DND-41 (cell line): ENCODE data around the gene TBXT.

Experiments
- ATAC-seq: fragments of 200-7000 bp; cut with Tn5 transposase; 3 replicates; pipeline ENCODE4 v1.9.1; 2021; ENCODE audit warnings: low read depth; ENCODE audit not compliant: insufficient read depth
- DNase-seq: peaks from one replicate; pipeline ENCODE4 v3.0.0-alpha.2; 2020
- H2AFZ ChIP-seq: 2 replicates; pipeline ENCODE4 v1.6.0; 2012; ENCODE audit warnings: low read depth, low read length
- H3K27ac ChIP-seq: 2 replicates; pipeline ENCODE4 v1.5.1; 2012; ENCODE audit warnings: low read length, inconsistent platforms
- H3K27me3 ChIP-seq: fragments of 200-600 bp; sonication (generic); 2 replicates; pipeline ENCODE4 v1.6.0; 2012; ENCODE audit warnings: low read length, mild to moderate bottlenecking, inconsistent platforms; ENCODE audit not compliant: insufficient read depth, poor library complexity
- H3K36me3 ChIP-seq: 2 replicates; pipeline ENCODE4 v1.5.1; 2012; ENCODE audit warnings: low read length, inconsistent platforms; ENCODE audit not compliant: insufficient read depth
- H3K4me1 ChIP-seq: 2 replicates; pipeline ENCODE4 v1.5.1; 2012; ENCODE audit warnings: mild to moderate bottlenecking, low read length; ENCODE audit not compliant: insufficient read depth
- H3K4me2 ChIP-seq: 2 replicates; pipeline ENCODE4 v1.6.0; 2012; ENCODE audit warnings: mild to moderate bottlenecking, moderate library complexity, low read length, inconsistent platforms; ENCODE audit not compliant: insufficient read depth
- H3K4me3 ChIP-seq, 2 experiments: fragments of 200-600 bp in 1 of 2; shearing (Covaris generic) in 1 of 2; 2 replicates each; pipeline ENCODE4 v1.5.1; 2012 to 2016; ENCODE audit warnings: inconsistent platforms in 2 of 2, low read length in 2 of 2, mild to moderate bottlenecking in 2 of 2, low read depth in 1 of 2, moderate library complexity in 1 of 2
- H3K79me2 ChIP-seq: 2 replicates; pipeline ENCODE4 v1.6.0; 2012; ENCODE audit warnings: low read length, inconsistent platforms; ENCODE audit not compliant: insufficient read depth
- H3K9ac ChIP-seq: 2 replicates; pipeline ENCODE4 v1.6.0; 2012; ENCODE audit warnings: low read depth, mild to moderate bottlenecking, inconsistent platforms, low read length, moderate library complexity
- H3K9me3 ChIP-seq: 2 replicates; pipeline ENCODE4 v1.5.1; 2012; ENCODE audit warnings: low read length, moderate library complexity, mild to moderate bottlenecking, inconsistent platforms; ENCODE audit not compliant: insufficient read depth, severe bottlenecking
- H4K20me1 ChIP-seq: 2 replicates; pipeline ENCODE4 v1.6.0; 2012; ENCODE audit warnings: low read length; ENCODE audit not compliant: insufficient read depth
- EZH2 ChIP-seq: IDR thresholded peaks from 3 replicates; pipeline ENCODE4 v1.6.1; 2012; ENCODE audit warnings: borderline replicate concordance, low read depth, mild to moderate bottlenecking, moderate library complexity, low read length, inconsistent platforms; ENCODE audit not compliant: severe bottlenecking
- TF ChIP-seq, protein P1 (sequence below): IDR thresholded peaks from 2 replicates; pipeline ENCODE4 v1.5.1; 2012; ENCODE audit warnings: borderline replicate concordance, low read length, moderate library complexity, mild to moderate bottlenecking; ENCODE audit not compliant: poor library complexity, severe bottlenecking; ENCODE audit errors: extremely low read depth

The TBXT gene

GRCh38 chr6:166203003-166203640 is 35.5 kb upstream of the TBXT start:
- TF ChIP-seq, protein P1, sequence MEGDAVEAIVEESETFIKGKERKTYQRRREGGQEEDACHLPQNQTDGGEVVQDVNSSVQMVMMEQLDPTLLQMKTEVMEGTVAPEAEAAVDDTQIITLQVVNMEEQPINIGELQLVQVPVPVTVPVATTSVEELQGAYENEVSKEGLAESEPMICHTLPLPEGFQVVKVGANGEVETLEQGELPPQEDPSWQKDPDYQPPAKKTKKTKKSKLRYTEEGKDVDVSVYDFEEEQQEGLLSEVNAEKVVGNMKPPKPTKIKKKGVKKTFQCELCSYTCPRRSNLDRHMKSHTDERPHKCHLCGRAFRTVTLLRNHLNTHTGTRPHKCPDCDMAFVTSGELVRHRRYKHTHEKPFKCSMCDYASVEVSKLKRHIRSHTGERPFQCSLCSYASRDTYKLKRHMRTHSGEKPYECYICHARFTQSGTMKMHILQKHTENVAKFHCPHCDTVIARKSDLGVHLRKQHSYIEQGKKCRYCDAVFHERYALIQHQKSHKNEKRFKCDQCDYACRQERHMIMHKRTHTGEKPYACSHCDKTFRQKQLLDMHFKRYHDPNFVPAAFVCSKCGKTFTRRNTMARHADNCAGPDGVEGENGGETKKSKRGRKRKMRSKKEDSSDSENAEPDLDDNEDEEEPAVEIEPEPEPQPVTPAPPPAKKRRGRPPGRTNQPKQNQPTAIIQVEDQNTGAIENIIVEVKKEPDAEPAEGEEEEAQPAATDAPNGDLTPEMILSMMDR = no peak
- TF ChIP-seq EZH2 = no peak
- DNase-seq (no peak), ATAC-seq (no peak)
- Histone ChIP-seq H3K4me1 (peaks cover 25% of the 10 kb centered on the region), H3K27ac (no peak overlapping the region), H3K9me3 (no peaks in the 10 kb centered on the region), H2AFZ (no peak overlapping the region), H4K20me1 (no peaks in the 10 kb centered on the region), H3K27me3 (no peaks in the 10 kb centered on the region), H3K36me3 (no peaks in the 10 kb centered on the region), H3K79me2 (peaks cover 10% of the 10 kb centered on the region), H3K4me2 (no peak overlapping the region), H3K4me3 (no peak overlapping the region), H3K9ac (no peak overlapping the region)

GRCh38 chr6:166202321-166202733 is 34.7 kb upstream of the TBXT start:
- no peaks in the 10 kb centered on the region for H3K27me3 ChIP-seq
- peaks cover 4% of the 10 kb centered on the region; the same call in 1 of the 2 replicates for H3K79me2 ChIP-seq
- H3K4me1 ChIP-seq = peaks cover 18% of the 10 kb centered on the region
- H3K36me3 ChIP-seq = no peaks in the 10 kb centered on the region
- DNase-seq = no peak
- ATAC-seq = no peak
- no peak overlapping the region for H3K4me3 ChIP-seq
- H4K20me1 ChIP-seq = no peaks in the 10 kb centered on the region
- no peak overlapping the region for H3K4me2 ChIP-seq
- no peaks in the 10 kb centered on the region for H3K9me3 ChIP-seq
- H3K27ac ChIP-seq = no peak overlapping the region
- H2AFZ ChIP-seq = no peak overlapping the region
- H3K9ac ChIP-seq = no peak overlapping the region
- no peak for TF ChIP-seq EZH2
- TF ChIP-seq, protein P1 = no peak

DNA sequence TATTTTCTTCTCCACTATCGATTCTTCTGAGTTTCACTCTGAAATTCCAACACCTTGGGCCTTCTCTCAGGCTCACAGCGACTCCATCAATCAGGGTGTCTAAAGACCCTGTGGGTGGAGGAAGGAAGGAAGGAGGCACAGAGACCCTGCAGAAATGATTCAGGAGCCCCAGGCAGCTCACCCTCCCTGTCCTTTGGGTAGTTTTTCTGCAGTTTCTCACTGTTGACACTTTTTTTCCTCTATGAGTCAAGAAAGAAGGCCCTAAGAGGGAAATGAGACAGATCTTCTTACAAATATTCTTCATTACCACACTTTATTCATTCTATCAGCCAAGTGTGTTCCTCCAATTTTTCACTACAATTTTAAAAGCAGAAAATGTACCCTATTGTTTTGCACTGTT is 34.2 kb upstream of the TBXT start:
- Histone ChIP-seq H3K9ac (no peak overlapping the region), H2AFZ (no peak overlapping the region), H3K27me3 (no peaks in the 10 kb centered on the region), H3K4me3 (no peak overlapping the region), H3K79me2 (no peaks in the 10 kb centered on the region), H3K36me3 (no peaks in the 10 kb centered on the region), H4K20me1 (no peaks in the 10 kb centered on the region), H3K4me2 (no peak overlapping the region), H3K4me1 (peaks cover 14% of the 10 kb centered on the region), H3K27ac (no peak overlapping the region), H3K9me3 (no peaks in the 10 kb centered on the region)
- no peak for ATAC-seq
- TF ChIP-seq EZH2 = no peak
- TF ChIP-seq, protein P1 = no peak
- DNase-seq = no peak
